Stomach (tissue), 9 donors: ENCODE data around the gene SH2D5. TPM values are rescaled to one million over a fixed set of nuclear protein-coding genes. Genes with fewer than 3 reads are reported as not detected.

Experiments used
- DNase-seq, 2 donors: peaks; one replicate each; pipeline versions ENCODE4 v3.0.0 to v3.0.0-alpha.2; 2013 to 2019
- H3K27ac ChIP-seq, 5 donors: fragments of 200-600 bp in 4 of 5; sonication (generic) in 4 of 5; one replicate each; pipeline ENCODE4 v1.5.1; 2013 to 2019; ENCODE audit warnings: mild to moderate bottlenecking in 1 of 5, moderate library complexity in 1 of 5
- H3K27me3 ChIP-seq, 3 donors: fragments of 200-600 bp; sonication (generic); one replicate each; pipeline ENCODE4 v1.5.1; 2017 to 2019; ENCODE audit warnings: mixed run types in 1 of 3
- H3K36me3 ChIP-seq, 4 donors: fragments of 200-600 bp; sonication (generic); 1 replicate in 3 of 4; 2 replicates in 1 of 4; pipeline ENCODE4 v1.5.1; 2016 to 2019
- H3K4me1 ChIP-seq, 4 donors: fragments of 200-600 bp; sonication (generic); one replicate each; pipeline ENCODE4 v1.5.1; 2016 to 2019
- H3K4me3 ChIP-seq, 4 donors: fragments of 200-600 bp; sonication (generic) in 3 of 4; one replicate each; pipeline ENCODE4 v1.5.1; 2016 to 2019; ENCODE audit warnings: mild to moderate bottlenecking in 1 of 4
- H3K9me3 ChIP-seq, 4 donors: fragments of 200-600 bp; sonication (generic); one replicate each; pipeline ENCODE4 v1.5.1; 2016 to 2019
- CTCF ChIP-seq, 7 experiments: fragments of 450-650 bp in 4 of 7; fragments of 200-600 bp in 3 of 7; sonication (generic) in 3 of 7; IDR thresholded peaks; one replicate each; pipeline ENCODE4 v1.5.1; 2016 to 2019; ENCODE audit warnings: antibody characterized with exemption in 7 of 7, control low read depth in 2 of 7, mild to moderate bottlenecking in 1 of 7
- EP300 ChIP-seq: sonication (generic); formaldehyde crosslinking; IDR thresholded peaks from one replicate; pipeline ENCODE4 v1.6.1; 2017; ENCODE audit warnings: antibody characterized with exemption
- POLR2A ChIP-seq, 4 donors: fragments of 450-650 bp; IDR thresholded peaks; one replicate each; pipeline ENCODE4 v1.6.1; 2016; ENCODE audit warnings: antibody characterized with exemption in 4 of 4, control low read depth in 2 of 4, mild to moderate bottlenecking in 1 of 4, moderate library complexity in 1 of 4
- POLR2AphosphoS5 ChIP-seq, 3 donors: sonication (generic); formaldehyde crosslinking; IDR thresholded peaks; one replicate each; pipeline ENCODE4 v1.6.1; 2016; ENCODE audit warnings: antibody characterized with exemption in 3 of 3
- WGBS, 5 donors: extraction: QIAGEN DNeasy Blood & Tissue Kit in 3 of 5; methylation state at CpG; one replicate each; pipeline versions ENCODE4 v1.1.5 to v1.1.7; 2013 to 2018; 5-methylcytosine and 5-hydroxymethylcytosine counted together
- intact Hi-C: fragments of 100-400 bp; cut with DNase I; formaldehyde crosslinking; loops from one replicate; pipeline ENCODE4 v1.15.1; 2023; ENCODE audit warnings: low total_unique reads
- polyA plus RNA-seq, 3 donors: library from polyadenylated mRNA; stranded (reverse); fragments of 200-250 nt; gene quantifications; one replicate each; pipeline ENCODE4 v1.2.3, GENCODE V29; 2013
- total RNA-seq, 5 donors: library from RNA; depleted of rRNA; stranded (reverse); fragments of >200 nt; gene quantifications; one replicate each; pipeline versions ENCODE4 v1.1.0 to v1.2.3, GENCODE V29; 2014 to 2016
- donor health status: healthy with polysubstance abuse.
- donor health status: Bipolar disorder and iron deficiency.
- donor health status: healthy.

SH2D5 gene
- total and polyA plus RNA-seq, 8 donors, result 0.18 to 7.0 (median 0.36) TPM; not detected in 4

GRCh38 chr1:20767271-20767670, 34.8 kb upstream of the SH2D5 start:
- TF ChIP-seq EP300 (no peak), POLR2AphosphoS5 (IDR thresholded peaks at IDR 0.05) (no peak), POLR2A (IDR thresholded peaks at IDR 0.05) (no peak), CTCF (IDR thresholded peaks at IDR 0.05) (no peak)
- no peak for DNase-seq
- Histone ChIP-seq H3K9me3 (no peaks in the 10 kb centered on the region), H3K27me3 (no peaks in the 10 kb centered on the region), H3K4me3 (no peak overlapping the region), H3K27ac (no peak overlapping the region), H3K36me3 (peaks cover 96 to 100% (median 100%) of the 10 kb centered on the region in 4 donors), H3K4me1 (no peaks in the 10 kb centered on the region)
- intact Hi-C loops, result no loop called here

GRCh38 chr1:20763417-20763816, 30.9 kb upstream of the SH2D5 start:
- Histone ChIP-seq H3K9me3 (no peaks in the 10 kb centered on the region), H3K27ac (no peak overlapping the region), H3K4me1 (no peaks in the 10 kb centered on the region), H3K36me3 (peaks cover 96 to 100% (median 100%) of the 10 kb centered on the region in 4 donors), H3K4me3 (no peak overlapping the region), H3K27me3 (no peaks in the 10 kb centered on the region)
- intact Hi-C loops, result no loop called here
- TF ChIP-seq EP300, result no peak
- no peak for TF ChIP-seq POLR2AphosphoS5 (IDR thresholded peaks at IDR 0.05)
- no peak for TF ChIP-seq POLR2A (IDR thresholded peaks at IDR 0.05)
- no peak for TF ChIP-seq CTCF (IDR thresholded peaks at IDR 0.05)
- 87 to 95% (median 90%) methylated on average over 3 of the region's 3 CpGs for WGBS, 5 donors
- no peak for DNase-seq

- intact Hi-C loops, result no loop called here
- TF ChIP-seq EP300 (no peak), POLR2AphosphoS5 (IDR thresholded peaks at IDR 0.05) (no peak), POLR2A (IDR thresholded peaks at IDR 0.05) (no peak), CTCF (IDR thresholded peaks at IDR 0.05) (no peak)
- no peak overlapping the region for H3K4me3 ChIP-seq
- no peak for DNase-seq
- no peaks in the 10 kb centered on the region for H3K4me1 ChIP-seq
- no peaks in the 10 kb centered on the region for H3K27me3 ChIP-seq
- 92 to 97% (median 93%) methylated on average over 6 of the region's 6 CpGs for WGBS, 5 donors
- H3K9me3 ChIP-seq, result no peaks in the 10 kb centered on the region
- no peak overlapping the region for H3K27ac ChIP-seq
- peaks cover 96 to 100% (median 100%) of the 10 kb centered on the region in 4 donors for H3K36me3 ChIP-seq
Observed at GRCh38 chr1:20760322-20760721, 27.8 kb upstream of the SH2D5 start.

GRCh38 chr1:20753589-20753988, 21.1 kb upstream of the SH2D5 start:
- DNase-seq, result no peak
- no peaks in the 10 kb centered on the region for H3K27me3 ChIP-seq
- TF ChIP-seq EP300 (no peak), POLR2A (IDR thresholded peaks at IDR 0.05) (no peak), CTCF (IDR thresholded peaks at IDR 0.05) (no peak), POLR2AphosphoS5 (IDR thresholded peaks at IDR 0.05) (no peak)
- peaks cover 53 to 96% (median 92%) of the 10 kb centered on the region in 4 donors for H3K36me3 ChIP-seq
- intact Hi-C loops, result no loop called here
- no peaks in the 10 kb centered on the region for H3K9me3 ChIP-seq
- WGBS, 5 donors, result 75 to 82% (median 75%) methylated on average over 3 of the region's 3 CpGs
- H3K4me1 ChIP-seq, result no peaks in the 10 kb centered on the region
- no peak overlapping the region for H3K4me3 ChIP-seq
- H3K27ac ChIP-seq, result no peak overlapping the region
